H1 (cell line): Measurements from ENCODE around the gene USP3.

Experiments
- ATF2 ChIP-seq: IDR thresholded peaks from 2 replicates; pipeline ENCODE4 v1.6.1; 2012; ENCODE audit warnings: low read length, inconsistent platforms
- ATF3 ChIP-seq: IDR thresholded peaks from 2 replicates; pipeline ENCODE4 v1.6.1; 2011; ENCODE audit warnings: low read depth, mild to moderate bottlenecking, low read length; ENCODE audit not compliant: insufficient read depth
- CREB1 ChIP-seq: IDR thresholded peaks from 2 replicates; pipeline ENCODE4 v1.6.1; 2012; ENCODE audit warnings: inconsistent platforms
- CTCF ChIP-seq, 3 experiments: IDR thresholded peaks; 1 replicate in 2 of 3; 2 replicates in 1 of 3; pipeline versions ENCODE4 v1.5.1 to v1.6.1; 2011; ENCODE audit warnings: low read length in 3 of 3, mild to moderate bottlenecking in 3 of 3, inconsistent platforms in 2 of 3, low read depth in 1 of 3, moderate library complexity in 1 of 3; ENCODE audit not compliant: insufficient read depth in 1 of 3; ENCODE audit errors: control extremely low read depth in 1 of 3
- EP300 ChIP-seq, 2 experiments: IDR thresholded peaks; 1 replicate in 1 of 2; 2 replicates in 1 of 2; pipeline ENCODE4 v1.6.1; 2011 to 2012; ENCODE audit warnings: low read depth in 2 of 2, low read length in 2 of 2, mild to moderate bottlenecking in 2 of 2, borderline replicate concordance in 1 of 2, inconsistent platforms in 1 of 2, moderate library complexity in 1 of 2
- EZH2 ChIP-seq: fragments of 200-600 bp; sonication (generic); IDR thresholded peaks from 2 replicates; pipeline ENCODE4 v1.7.1; 2012; ENCODE audit warnings: low read depth, mild to moderate bottlenecking, moderate library complexity, low read length, inconsistent platforms; ENCODE audit not compliant: severe bottlenecking
- GABPA ChIP-seq: IDR thresholded peaks from 2 replicates; pipeline ENCODE4 v1.6.1; 2011; ENCODE audit warnings: mild to moderate bottlenecking, low read length, moderate library complexity, borderline replicate concordance; ENCODE audit not compliant: insufficient read depth
- JUN ChIP-seq: IDR thresholded peaks from 2 replicates; pipeline ENCODE4 v1.6.1; 2011; ENCODE audit warnings: low read depth, mild to moderate bottlenecking, improper control_type of control experiment, low read length
- JUND ChIP-seq: IDR thresholded peaks from 2 replicates; pipeline ENCODE4 v1.6.1; 2011; ENCODE audit warnings: mild to moderate bottlenecking, improper control_type of control experiment, low read length
- POLR2AphosphoS5 ChIP-seq: IDR thresholded peaks from 2 replicates; pipeline ENCODE4 v1.6.1; 2011; ENCODE audit warnings: low read depth, low read length
- TAF1 ChIP-seq: IDR thresholded peaks from 2 replicates; pipeline ENCODE4 v1.6.1; 2011; ENCODE audit warnings: mild to moderate bottlenecking, low read depth, low read length
- USF2 ChIP-seq: IDR thresholded peaks from 2 replicates; pipeline ENCODE4 v1.6.1; 2011; ENCODE audit warnings: low read length, improper control_type of control experiment
- ZNF274 ChIP-seq: IDR thresholded peaks from 2 replicates; pipeline ENCODE4 v1.7.0; 2012; ENCODE audit warnings: low read length, borderline replicate concordance; ENCODE audit errors: extremely low read depth

- no peak for TF ChIP-seq USF2
- no peak for TF ChIP-seq CTCF (IDR thresholded peaks at IDR 0.05; ENCODE audit: control extremely low read depth in 1 of 3, insufficient read depth in 1 of 3, low read depth in 1 of 3, low read length in 3 of 3)
- no peak for TF ChIP-seq JUN
- TF ChIP-seq ATF3, result no peak
- TF ChIP-seq ATF2, result no peak
- TF ChIP-seq POLR2AphosphoS5, result no peak
- no peak for TF ChIP-seq CREB1
- no peak for TF ChIP-seq EZH2
- TF ChIP-seq TAF1, result no peak
- no peak for TF ChIP-seq GABPA
- TF ChIP-seq JUND, result no peak
- TF ChIP-seq ZNF274, result no peak
- no peak for TF ChIP-seq EP300 (IDR thresholded peaks at IDR 0.05; ENCODE audit: borderline replicate concordance in 1 of 2, low read depth in 2 of 2, low read length in 2 of 2)
Measured at GRCh38 chr15:63482874-63483323, 21.5 kb upstream of the USP3 start.
